HepG2 (cell line): ENCODE results near the gene UBE2D3. TPM values are rescaled to one million over a fixed set of nuclear protein-coding genes. Genes with fewer than 3 reads are reported as not detected.

ENCODE experiments used
- MLX ChIP-seq: IDR thresholded peaks from 2 replicates; pipeline ENCODE4 v1.6.1; 2016
- MXD4 ChIP-seq: IDR thresholded peaks from 2 replicates; pipeline ENCODE4 v1.6.1; 2016; ENCODE audit warnings: mild to moderate bottlenecking, missing biosample characterization, missing genetic modification reagents
- NFIC ChIP-seq: IDR thresholded peaks from 2 replicates; pipeline ENCODE4 v1.6.1; 2012; ENCODE audit warnings: mild to moderate bottlenecking, low read length, inconsistent platforms
- SNAPC5 ChIP-seq: sonication (generic); formaldehyde crosslinking; IDR thresholded peaks from 2 replicates; pipeline ENCODE4 v1.8.1; 2023; ENCODE audit warnings: mild to moderate bottlenecking, missing genetic modification reagents, borderline replicate concordance
- SPEN ChIP-seq: sonication (generic); formaldehyde crosslinking; IDR thresholded peaks from 2 replicates; pipeline ENCODE4 v1.5.1; 2020; ENCODE audit warnings: low read depth, mild to moderate bottlenecking, missing genetic modification reagents
- TBX3 ChIP-seq: fragments of 450-650 bp; IDR thresholded peaks from 2 replicates; pipeline ENCODE4 v1.6.1; 2017; ENCODE audit warnings: antibody characterized with exemption, mild to moderate bottlenecking, inconsistent platforms, borderline replicate concordance
- TEF ChIP-seq: sonication (generic); formaldehyde crosslinking; IDR thresholded peaks from 2 replicates; pipeline ENCODE4 v1.5.0; 2020; ENCODE audit warnings: missing genetic modification reagents
- TFAP4 ChIP-seq: sonication (generic); IDR thresholded peaks from 2 replicates; pipeline ENCODE4 v1.6.1; 2016; ENCODE audit warnings: low read depth, borderline replicate concordance
- WIZ ChIP-seq: sonication (generic); formaldehyde crosslinking; IDR thresholded peaks from 2 replicates; pipeline ENCODE4 v1.5.1; 2020; ENCODE audit warnings: mild to moderate bottlenecking, missing genetic modification reagents
- ZFP36L1 ChIP-seq: sonication (generic); formaldehyde crosslinking; IDR thresholded peaks from 2 replicates; pipeline ENCODE4 v1.8.0; 2022; ENCODE audit warnings: mild to moderate bottlenecking, missing genetic modification reagents, moderate library complexity
- ZNF121 ChIP-seq: sonication (generic); formaldehyde crosslinking; IDR thresholded peaks from 2 replicates; pipeline ENCODE4 v1.5.0; 2020; ENCODE audit warnings: mild to moderate bottlenecking, missing genetic modification reagents
- ZNF20 ChIP-seq: sonication (generic); formaldehyde crosslinking; IDR thresholded peaks from 2 replicates; pipeline ENCODE4 v1.4.0; 2020; ENCODE audit warnings: mild to moderate bottlenecking, moderate library complexity, missing genetic modification reagents
- ZNF619 ChIP-seq: sonication (generic); formaldehyde crosslinking; IDR thresholded peaks from 2 replicates; pipeline ENCODE4 v1.4.0; 2020; ENCODE audit warnings: mild to moderate bottlenecking, missing genetic modification reagents
- ZNF720 ChIP-seq: sonication (generic); formaldehyde crosslinking; IDR thresholded peaks from 2 replicates; pipeline ENCODE4 v1.4.0; 2020; ENCODE audit warnings: missing genetic modification reagents
- polyA plus RNA-seq, 8 experiments: library from polyadenylated mRNA; depleted of rRNA in 3 of 8; stranded (reverse) in 7 of 8; unstranded in 1 of 8; fragments of >200 nt; fragmentation: Illumina TruSeq in 4 of 8; extraction: Trizol in 4 of 8; gene quantifications; 2 replicates each; pipeline versions ENCODE4 v1.2.1 to v1.2.3, GENCODE V29; 2011 to 2016; ENCODE audit warnings: low read depth in 4 of 8, missing spikeins in 1 of 8, mixed read lengths in 1 of 8; ENCODE audit not compliant: insufficient read depth in 1 of 8
- total RNA-seq, 5 experiments: library from RNA; depleted of rRNA; stranded (reverse); fragments of >200 nt; fragmentation: Illumina TruSeq; extraction: Trizol; gene quantifications; 2 replicates each; pipeline ENCODE4 v1.2.3, GENCODE V29; 2016; ENCODE audit warnings: low read depth in 1 of 5
- TF ChIP-seq, protein P1 (sequence below): sonication (generic); formaldehyde crosslinking; IDR thresholded peaks from 2 replicates; pipeline ENCODE4 v1.8.1; 2023; ENCODE audit warnings: missing genetic modification reagents, mild to moderate bottlenecking, borderline replicate concordance
- TF ChIP-seq, protein P2 (sequence below): sonication (generic); formaldehyde crosslinking; conservative IDR thresholded peaks from 2 replicates; pipeline ENCODE4 v1.4.0; 2020; ENCODE audit warnings: missing genetic modification reagents
- TF ChIP-seq, protein P3 (sequence below): sonication (generic); formaldehyde crosslinking; IDR thresholded peaks from 2 replicates; pipeline ENCODE4 v1.4.0; 2020; ENCODE audit warnings: missing genetic modification reagents, low read depth, mild to moderate bottlenecking, borderline replicate concordance
- TF ChIP-seq, protein P4 (sequence below): sonication (generic); formaldehyde crosslinking; IDR thresholded peaks from 2 replicates; pipeline ENCODE4 v1.4.0; 2020; ENCODE audit warnings: missing genetic modification reagents

UBE2D3 gene
- total and polyA plus RNA-seq, 2 of the 13 experiments (the other 11 are each of a cell fraction or from before 2014, with no cell fraction given) = 224 to 293 TPM

- TF ChIP-seq, protein P1, sequence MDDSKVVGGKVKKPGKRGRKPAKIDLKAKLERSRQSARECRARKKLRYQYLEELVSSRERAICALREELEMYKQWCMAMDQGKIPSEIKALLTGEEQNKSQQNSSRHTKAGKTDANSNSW (CRISPR knock-in tag) = 0 out of 2 replicates have a peak, but pooled peaks have one; percentile 50
- TF ChIP-seq TEF (CRISPR knock-in tag) (no peak), NFIC (no peak), ZNF20 (CRISPR knock-in tag) (no peak), ZNF619 (CRISPR knock-in tag) (peak; percentile 72), ZFP36L1 (CRISPR knock-in tag) (peak; percentile 72), ZNF121 (CRISPR knock-in tag) (peak; percentile 42; the same call in 1 of the 2 replicates), TBX3 (no peak), MLX (no peak), SNAPC5 (CRISPR knock-in tag) (0 out of 2 replicates have a peak, but pooled peaks have one; percentile 56), MXD4 (CRISPR knock-in tag) (peak; percentile 84), WIZ (CRISPR knock-in tag) (peak; percentile 66; the same call in 1 of the 2 replicates), ZNF720 (CRISPR knock-in tag) (no peak), TFAP4 (peak; percentile 97), SPEN (CRISPR knock-in tag) (peak; percentile 45; the same call in 1 of the 2 replicates)
- TF ChIP-seq, protein P2, sequence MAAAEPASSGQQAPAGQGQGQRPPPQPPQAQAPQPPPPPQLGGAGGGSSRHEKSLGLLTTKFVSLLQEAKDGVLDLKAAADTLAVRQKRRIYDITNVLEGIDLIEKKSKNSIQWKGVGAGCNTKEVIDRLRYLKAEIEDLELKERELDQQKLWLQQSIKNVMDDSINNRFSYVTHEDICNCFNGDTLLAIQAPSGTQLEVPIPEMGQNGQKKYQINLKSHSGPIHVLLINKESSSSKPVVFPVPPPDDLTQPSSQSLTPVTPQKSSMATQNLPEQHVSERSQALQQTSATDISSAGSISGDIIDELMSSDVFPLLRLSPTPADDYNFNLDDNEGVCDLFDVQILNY (CRISPR knock-in tag) = peak; percentile 34; the same call in 1 of the 2 replicates
- TF ChIP-seq, protein P3, sequence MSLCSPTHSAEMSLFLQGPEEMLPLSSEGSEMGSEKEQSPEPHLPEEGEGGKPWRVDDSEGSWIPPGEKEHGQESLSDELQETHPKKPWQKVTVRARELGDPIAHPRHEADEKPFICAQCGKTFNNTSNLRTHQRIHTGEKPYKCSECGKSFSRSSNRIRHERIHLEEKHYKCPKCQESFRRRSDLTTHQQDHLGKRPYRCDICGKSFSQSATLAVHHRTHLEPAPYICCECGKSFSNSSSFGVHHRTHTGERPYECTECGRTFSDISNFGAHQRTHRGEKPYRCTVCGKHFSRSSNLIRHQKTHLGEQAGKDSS (CRISPR knock-in tag) = no peak
- TF ChIP-seq, protein P4, sequence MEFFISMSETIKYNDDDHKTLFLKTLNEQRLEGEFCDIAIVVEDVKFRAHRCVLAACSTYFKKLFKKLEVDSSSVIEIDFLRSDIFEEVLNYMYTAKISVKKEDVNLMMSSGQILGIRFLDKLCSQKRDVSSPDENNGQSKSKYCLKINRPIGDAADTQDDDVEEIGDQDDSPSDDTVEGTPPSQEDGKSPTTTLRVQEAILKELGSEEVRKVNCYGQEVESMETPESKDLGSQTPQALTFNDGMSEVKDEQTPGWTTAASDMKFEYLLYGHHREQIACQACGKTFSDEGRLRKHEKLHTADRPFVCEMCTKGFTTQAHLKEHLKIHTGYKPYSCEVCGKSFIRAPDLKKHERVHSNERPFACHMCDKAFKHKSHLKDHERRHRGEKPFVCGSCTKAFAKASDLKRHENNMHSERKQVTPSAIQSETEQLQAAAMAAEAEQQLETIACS (CRISPR knock-in tag) = no peak; the same call in 1 of the 2 replicates
Observed at GRCh38 chr4:102760645-102761295, 66.6 kb downstream of the UBE2D3 start, which contains the start of gene MANBA (continued).
